B cell (primary cell): ENCODE measurements around the gene GFPT1. TPM values are rescaled to one million over a fixed set of nuclear protein-coding genes. Genes with fewer than 3 reads are reported as not detected.

Experiments
- ATAC-seq: fragments of 200-7000 bp; cut with Tn5 transposase; one replicate; pipeline ENCODE4 v1.10.0; 2021; ENCODE audit warnings: low read depth, mild to moderate bottlenecking, moderate number of reproducible peaks, moderate library complexity
- CTCF ChIA-PET: fragments of 350-600 bp; sonication (Branson Sonifier 250); formaldehyde crosslinking; loops from one replicate; lab custom pipeline; 2021; ENCODE audit warnings: antibody characterized with exemption, inconsistent platforms; lab: Charles Lee
- POLR2A ChIA-PET: fragments of 350-600 bp; sonication (Branson Sonifier 250); formaldehyde crosslinking; loops from one replicate; lab custom pipeline; 2021; ENCODE audit warnings: antibody characterized with exemption; lab: Charles Lee
- DNase-seq: peaks from one replicate; pipeline ENCODE4 v3.0.0; 2013
- H2AFZ ChIP-seq: 2 replicates; pipeline ENCODE4 v1.6.1; 2012; ENCODE audit warnings: mild to moderate bottlenecking, low read depth, low read length; ENCODE audit not compliant: insufficient read depth, poor library complexity, severe bottlenecking
- H3K27ac ChIP-seq, 2 donors: 1 replicate in 1 of 2; 2 replicates in 1 of 2; pipeline ENCODE4 v1.5.1; 2012 to 2013; ENCODE audit warnings: low read length in 2 of 2, mild to moderate bottlenecking in 2 of 2, moderate library complexity in 1 of 2
- H3K27me3 ChIP-seq, 4 experiments: fragments of 200-600 bp in 1 of 4; sonication (generic) in 1 of 4; replicated peaks in 1 of 4; 1 replicate in 2 of 4; 2 replicates in 2 of 4; pipeline versions ENCODE4 v1.6.1 to v1.7.0; 2013 to 2016; ENCODE audit warnings: low read length in 3 of 4, mild to moderate bottlenecking in 2 of 4, mixed read lengths in 1 of 4, moderate library complexity in 1 of 4; ENCODE audit not compliant: insufficient read depth in 4 of 4, control insufficient read depth in 3 of 4; ENCODE audit errors: control extremely low read depth in 1 of 4
- H3K36me3 ChIP-seq, 2 experiments: replicated peaks in 1 of 2; 1 replicate in 1 of 2; 2 replicates in 1 of 2; pipeline versions ENCODE4 v1.6.1 to v1.7.1; 2013; ENCODE audit warnings: low read length in 1 of 2; ENCODE audit not compliant: insufficient read depth in 2 of 2, control insufficient read depth in 1 of 2; ENCODE audit errors: control extremely low read depth in 1 of 2, extremely low read depth in 1 of 2
- H3K4me1 ChIP-seq, 2 donors: fragments of 200-600 bp in 1 of 2; sonication (generic) in 1 of 2; 1 replicate in 1 of 2; 2 replicates in 1 of 2; pipeline versions ENCODE4 v1.5.1 to v1.6.1; 2013 to 2017; ENCODE audit warnings: low read length in 2 of 2; ENCODE audit not compliant: control insufficient read depth in 2 of 2, insufficient read depth in 2 of 2
- H3K4me2 ChIP-seq: replicated peaks from 2 replicates; pipeline ENCODE3; 2012; ENCODE audit warnings: mild to moderate bottlenecking, low read depth, low read length; ENCODE audit not compliant: poor library complexity, severe bottlenecking
- H3K4me3 ChIP-seq, 5 experiments: fragments of 200-600 bp in 1 of 5; sonication (generic) in 1 of 5; 1 replicate in 3 of 5; 2 replicates in 2 of 5; pipeline versions ENCODE4 v1.5.1 to v1.7.0; 2011 to 2016; ENCODE audit warnings: low read length in 4 of 5, mild to moderate bottlenecking in 4 of 5, low read depth in 2 of 5, control low read depth in 1 of 5, moderate library complexity in 1 of 5; ENCODE audit not compliant: insufficient read depth in 1 of 5; ENCODE audit errors: control extremely low read depth in 1 of 5, extremely low read depth in 1 of 5
- H3K79me2 ChIP-seq: fragments of 200-600 bp; sonication (generic); one replicate; pipeline ENCODE4 v1.6.0; 2016; ENCODE audit warnings: low read length; ENCODE audit not compliant: control insufficient read depth, insufficient read depth
- H3K9ac ChIP-seq: fragments of 200-600 bp; sonication (generic); 2 replicates; pipeline ENCODE4 v1.6.1; 2017; ENCODE audit warnings: mild to moderate bottlenecking, low read length, moderate library complexity
- H3K9me3 ChIP-seq, 3 donors: one replicate each; pipeline versions ENCODE4 v1.6.1 to v1.7.1; 2013; ENCODE audit warnings: low read length in 2 of 3; ENCODE audit not compliant: control insufficient read depth in 2 of 3, insufficient read depth in 1 of 3; ENCODE audit errors: control extremely low read depth in 1 of 3
- H4K20me1 ChIP-seq: 2 replicates; pipeline ENCODE4 v1.6.0; 2012; ENCODE audit warnings: mild to moderate bottlenecking, low read length; ENCODE audit not compliant: insufficient read depth, control insufficient read depth, poor library complexity, severe bottlenecking
- H3K27ac Mint-ChIP-seq: one replicate; pipeline ENCODE4 v1.8.0; 2021; ENCODE audit warnings: mixed read lengths
- H3K27me3 Mint-ChIP-seq: one replicate; pipeline ENCODE4 v1.8.0; 2021; ENCODE audit warnings: mixed read lengths
- H3K4me1 Mint-ChIP-seq: one replicate; pipeline ENCODE4 v1.8.0; 2021; ENCODE audit warnings: mixed read lengths
- H3K4me3 Mint-ChIP-seq: one replicate; pipeline ENCODE4 v1.8.0; 2021; ENCODE audit warnings: mixed read lengths
- H3K9me3 Mint-ChIP-seq: one replicate; pipeline ENCODE4 v1.8.0; 2022; ENCODE audit warnings: mixed read lengths; ENCODE audit not compliant: insufficient read depth
- EZH2 ChIP-seq: IDR thresholded peaks from 2 replicates; pipeline ENCODE4 v1.6.1; 2012; ENCODE audit warnings: borderline replicate concordance, low read depth, mild to moderate bottlenecking, moderate library complexity, low read length; ENCODE audit not compliant: insufficient read depth, poor library complexity, severe bottlenecking
- WGBS: methylation state at CpG from one replicate; pipeline ENCODE4 v1.1.5; 2013; ENCODE audit warnings: missing lambda C conversion rate; ENCODE audit not compliant: insufficient coverage; 5-methylcytosine and 5-hydroxymethylcytosine counted together
- intact Hi-C: fragments of 100-400 bp; cut with micrococcal nuclease; formaldehyde crosslinking; loops from one replicate; pipeline ENCODE4 v1.10.0; 2022
- polyA plus RNA-seq: library from polyadenylated mRNA; depleted of rRNA; stranded (reverse); fragments of >200 nt; gene quantifications from 2 replicates; pipeline ENCODE4 v1.2.3, GENCODE V29; 2012
- total RNA-seq, 2 donors: library from RNA; stranded (reverse); fragments of 120-200 nt in 1 of 2; gene quantifications; 1 replicate in 1 of 2; 2 replicates in 1 of 2; pipeline versions ENCODE4 v1.2.3 to v1.2.4, GENCODE V29; 2013 to 2022
- TF ChIP-seq, protein P1 (sequence below): fragments of 200-600 bp; IDR thresholded peaks from one replicate; pipeline ENCODE4 v1.8.0; 2022; ENCODE audit warnings: antibody characterized with exemption, mild to moderate bottlenecking

Gene GFPT1
- total and polyA plus RNA-seq, 2 donors (not counting 1 experiment from before 2014, with no cell fraction given) = 2.8 to 18.1 TPM

DNA sequence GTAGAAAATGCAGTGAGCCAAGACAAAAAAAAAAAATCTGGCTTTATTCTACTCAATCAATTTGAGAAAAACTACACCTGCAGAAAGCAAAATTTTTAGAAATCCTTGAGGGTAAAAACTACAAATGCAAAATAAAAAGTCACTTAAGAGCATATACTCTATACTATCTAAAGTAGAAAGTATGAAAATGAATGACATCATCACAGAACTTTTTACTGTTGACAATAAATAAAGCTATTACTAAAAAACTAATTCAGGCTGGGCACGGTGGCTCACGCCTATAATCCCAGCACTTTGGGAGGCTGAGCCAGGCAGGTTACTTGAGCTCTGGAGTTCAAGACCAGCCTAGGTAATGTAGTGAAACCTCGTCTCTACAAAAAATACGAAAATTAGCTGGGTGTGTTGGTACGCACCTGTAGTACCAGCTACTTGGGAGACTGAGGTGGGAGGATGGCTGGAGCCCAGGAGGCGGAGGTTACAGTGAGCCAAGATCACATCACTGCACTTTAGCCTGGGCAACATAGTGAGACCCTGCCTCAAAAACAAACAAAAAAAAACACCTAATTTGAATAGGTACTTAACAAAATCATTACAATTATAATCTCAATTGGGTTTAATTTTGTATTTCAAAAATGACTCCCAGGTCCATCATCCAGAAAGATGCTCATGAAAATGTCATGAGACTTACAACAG, 42.6 kb upstream of the GFPT1 start:
- H3K27ac Mint-ChIP-seq = no peak overlapping the region

DNA sequence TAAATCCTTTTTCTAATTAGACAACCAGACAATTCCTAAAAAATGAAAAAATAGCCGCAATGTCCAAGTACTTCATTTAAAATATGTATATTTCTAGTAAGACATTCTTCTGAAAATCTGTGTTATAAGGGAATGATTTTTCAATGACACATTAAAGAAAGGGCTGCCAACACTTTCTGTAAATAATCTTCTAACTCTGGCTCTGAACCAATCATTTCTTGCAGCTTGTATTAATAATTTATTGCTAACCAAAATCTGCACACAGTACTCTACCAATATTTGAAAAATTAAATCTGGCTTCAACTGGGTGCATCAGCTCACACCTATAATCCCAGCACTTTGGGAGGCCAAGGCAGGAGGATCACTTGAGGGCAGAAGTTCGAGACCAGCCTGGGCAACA, 42.0 kb upstream of the GFPT1 start:
- Histone ChIP-seq H3K27ac (no peak overlapping the region), H4K20me1 (no peaks in the 10 kb centered on the region), H3K9ac (no peak overlapping the region), H3K4me3 (no peak overlapping the region), H3K36me3 (peaks cover 2 to 39% of the 10 kb centered on the region in 2 experiments), H3K27me3 (no peaks in the 10 kb centered on the region), H3K79me2 (peaks cover 35% of the 10 kb centered on the region), H3K4me1 (no peaks in the 10 kb centered on the region), H2AFZ (no peak overlapping the region), H3K9me3 (peaks cover 0 to 3% (median 0%) of the 10 kb centered on the region in 3 donors), H3K4me2 (no peak overlapping the region)
- intact Hi-C loops = no loop called here
- ChIA-PET POLR2A (no interaction called here), CTCF (no interaction called here)
- peaks cover 3% of the 10 kb centered on the region for H3K4me1 Mint-ChIP-seq
- DNase-seq (no peak), ATAC-seq (no peak)
- 100% methylated on average over 1 of the region's 2 CpGs for WGBS
- peak overlapping the region; percentile 56 for H3K27ac Mint-ChIP-seq
- no peaks in the 10 kb centered on the region for H3K9me3 Mint-ChIP-seq
- TF ChIP-seq, protein P1, sequence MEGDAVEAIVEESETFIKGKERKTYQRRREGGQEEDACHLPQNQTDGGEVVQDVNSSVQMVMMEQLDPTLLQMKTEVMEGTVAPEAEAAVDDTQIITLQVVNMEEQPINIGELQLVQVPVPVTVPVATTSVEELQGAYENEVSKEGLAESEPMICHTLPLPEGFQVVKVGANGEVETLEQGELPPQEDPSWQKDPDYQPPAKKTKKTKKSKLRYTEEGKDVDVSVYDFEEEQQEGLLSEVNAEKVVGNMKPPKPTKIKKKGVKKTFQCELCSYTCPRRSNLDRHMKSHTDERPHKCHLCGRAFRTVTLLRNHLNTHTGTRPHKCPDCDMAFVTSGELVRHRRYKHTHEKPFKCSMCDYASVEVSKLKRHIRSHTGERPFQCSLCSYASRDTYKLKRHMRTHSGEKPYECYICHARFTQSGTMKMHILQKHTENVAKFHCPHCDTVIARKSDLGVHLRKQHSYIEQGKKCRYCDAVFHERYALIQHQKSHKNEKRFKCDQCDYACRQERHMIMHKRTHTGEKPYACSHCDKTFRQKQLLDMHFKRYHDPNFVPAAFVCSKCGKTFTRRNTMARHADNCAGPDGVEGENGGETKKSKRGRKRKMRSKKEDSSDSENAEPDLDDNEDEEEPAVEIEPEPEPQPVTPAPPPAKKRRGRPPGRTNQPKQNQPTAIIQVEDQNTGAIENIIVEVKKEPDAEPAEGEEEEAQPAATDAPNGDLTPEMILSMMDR = no peak
- no peak for TF ChIP-seq EZH2
- no peaks in the 10 kb centered on the region for H3K27me3 Mint-ChIP-seq
- H3K4me3 Mint-ChIP-seq = no peak overlapping the region

More for the DNA sequence above, 42.6 kb upstream of the GFPT1 start:
- H3K9me3 ChIP-seq = peaks cover 0 to 3% (median 0%) of the 10 kb centered on the region in 3 donors
- Mint-ChIP-seq H3K9me3 (no peaks in the 10 kb centered on the region), H3K4me3 (no peak overlapping the region), H3K4me1 (peaks cover 7% of the 10 kb centered on the region), H3K27me3 (no peaks in the 10 kb centered on the region)
- no peak overlapping the region for H3K9ac ChIP-seq
- no peaks in the 10 kb centered on the region for H3K27me3 ChIP-seq
- no peaks in the 10 kb centered on the region for H4K20me1 ChIP-seq
- ATAC-seq (no peak), DNase-seq (no peak)
- H3K4me3 ChIP-seq = no peak overlapping the region
- peaks cover 2 to 39% of the 10 kb centered on the region in 2 experiments for H3K36me3 ChIP-seq
- no peak overlapping the region for H3K4me2 ChIP-seq
- TF ChIP-seq, protein P1 = no peak
- no peak for TF ChIP-seq EZH2
- H3K27ac ChIP-seq = no peak overlapping the region
- POLR2A ChIA-PET = no interaction called here
- H2AFZ ChIP-seq = no peak overlapping the region
- peaks cover 31% of the 10 kb centered on the region for H3K79me2 ChIP-seq
- intact Hi-C loops = loop anchor here (10.0 kb wide), 2 partner anchors 285 to 385 kb away; no protein-coding TSS in a partner anchor
- peaks cover 2% of the 10 kb centered on the region in 2 donors for H3K4me1 ChIP-seq
- CTCF ChIA-PET = no interaction called here
- 98% methylated on average over 4 of the region's 6 CpGs for WGBS
